Osteoblast (primary cell): ENCODE measurements around the gene AFMID. TPM values are rescaled to one million over a fixed set of nuclear protein-coding genes. Genes with fewer than 3 reads are reported as not detected.

Source experiments
- DNase-seq: peaks from one replicate; pipeline ENCODE4 v3.0.0; 2011; ENCODE audit warnings: low spot score, mixed read lengths; ENCODE audit not compliant: insufficient read length; ENCODE audit errors: missing footprints
- H2AFZ ChIP-seq: 2 replicates; pipeline ENCODE4 v1.6.0; 2011; ENCODE audit warnings: mild to moderate bottlenecking, low read length
- H3K27ac ChIP-seq: 2 replicates; pipeline ENCODE4 v1.5.1; 2011; ENCODE audit warnings: mild to moderate bottlenecking, low read depth, low read length, moderate library complexity
- H3K27me3 ChIP-seq: 2 replicates; pipeline ENCODE4 v1.6.0; 2012; ENCODE audit warnings: mild to moderate bottlenecking, control low read depth, inconsistent platforms, low read length, moderate library complexity; ENCODE audit not compliant: insufficient read depth
- H3K36me3 ChIP-seq: 2 replicates; pipeline ENCODE4 v1.5.1; 2011; ENCODE audit warnings: mild to moderate bottlenecking, low read length, control low read depth, moderate library complexity; ENCODE audit not compliant: insufficient read depth
- H3K4me1 ChIP-seq: 2 replicates; pipeline ENCODE4 v1.5.1; 2011; ENCODE audit warnings: mild to moderate bottlenecking, low read length, control low read depth, moderate library complexity; ENCODE audit not compliant: insufficient read depth
- H3K4me2 ChIP-seq: 2 replicates; pipeline ENCODE4 v1.6.0; 2011; ENCODE audit warnings: mild to moderate bottlenecking, low read length; ENCODE audit not compliant: insufficient read depth
- H3K4me3 ChIP-seq: fragments of 200-600 bp; sonication (generic); 3 replicates; pipeline ENCODE4 v1.5.1; 2012; ENCODE audit warnings: mild to moderate bottlenecking, low read length, inconsistent platforms; ENCODE audit not compliant: insufficient read depth
- H3K79me2 ChIP-seq: 2 replicates; pipeline ENCODE4 v1.6.0; 2012; ENCODE audit warnings: mild to moderate bottlenecking, low read length, control low read depth, inconsistent platforms; ENCODE audit not compliant: insufficient read depth
- H3K9me3 ChIP-seq: 2 replicates; pipeline ENCODE4 v1.5.1; 2011; ENCODE audit warnings: low read depth, low read length, control low read depth
- H4K20me1 ChIP-seq: 2 replicates; pipeline ENCODE4 v1.6.0; 2012; ENCODE audit warnings: mild to moderate bottlenecking, low read length, control low read depth; ENCODE audit not compliant: insufficient read depth
- total RNA-seq: library from RNA; depleted of rRNA; stranded (reverse); fragments of >200 nt; gene quantifications from 2 replicates; pipeline ENCODE4 v1.2.3, GENCODE V29; 2012
- TF ChIP-seq, protein P1 (sequence below): IDR thresholded peaks from 2 replicates; pipeline ENCODE4 v1.5.1; 2011; ENCODE audit warnings: mild to moderate bottlenecking, low read depth, low read length, moderate library complexity; ENCODE audit errors: extremely low read depth

AFMID gene
- total RNA-seq, 1 donor, result 23.2 TPM

DNA sequence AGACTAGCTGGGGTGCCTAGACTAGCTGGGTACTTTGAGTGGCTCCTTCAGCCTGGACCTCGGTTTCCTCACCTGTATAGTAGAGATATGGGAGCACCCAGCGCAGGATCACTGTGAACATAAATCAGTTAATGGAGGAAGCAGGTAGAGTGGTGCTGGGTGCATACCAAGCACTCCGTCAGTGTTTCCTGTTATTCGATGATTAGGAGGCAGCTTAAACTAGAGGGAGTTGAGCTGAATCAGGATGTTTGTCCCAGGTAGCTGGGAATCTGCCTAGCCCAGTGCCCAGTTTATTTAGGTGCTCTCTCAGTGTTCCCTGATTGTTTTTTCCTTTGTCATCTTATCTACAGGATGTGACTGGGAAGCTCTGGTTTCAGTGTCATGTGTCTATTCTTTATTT lies 35.9 kb downstream of the AFMID start:
- Histone ChIP-seq H3K4me2 (no peak overlapping the region), H3K9me3 (no peaks in the 10 kb centered on the region), H3K4me3 (no peak overlapping the region), H3K36me3 (peaks cover 33% of the 10 kb centered on the region), H3K27ac (no peak overlapping the region), H2AFZ (no peak overlapping the region), H4K20me1 (no peaks in the 10 kb centered on the region), H3K4me1 (no peaks in the 10 kb centered on the region), H3K27me3 (no peaks in the 10 kb centered on the region), H3K79me2 (peaks cover 15% of the 10 kb centered on the region)
- DNase-seq, result no peak
- TF ChIP-seq, protein P1, sequence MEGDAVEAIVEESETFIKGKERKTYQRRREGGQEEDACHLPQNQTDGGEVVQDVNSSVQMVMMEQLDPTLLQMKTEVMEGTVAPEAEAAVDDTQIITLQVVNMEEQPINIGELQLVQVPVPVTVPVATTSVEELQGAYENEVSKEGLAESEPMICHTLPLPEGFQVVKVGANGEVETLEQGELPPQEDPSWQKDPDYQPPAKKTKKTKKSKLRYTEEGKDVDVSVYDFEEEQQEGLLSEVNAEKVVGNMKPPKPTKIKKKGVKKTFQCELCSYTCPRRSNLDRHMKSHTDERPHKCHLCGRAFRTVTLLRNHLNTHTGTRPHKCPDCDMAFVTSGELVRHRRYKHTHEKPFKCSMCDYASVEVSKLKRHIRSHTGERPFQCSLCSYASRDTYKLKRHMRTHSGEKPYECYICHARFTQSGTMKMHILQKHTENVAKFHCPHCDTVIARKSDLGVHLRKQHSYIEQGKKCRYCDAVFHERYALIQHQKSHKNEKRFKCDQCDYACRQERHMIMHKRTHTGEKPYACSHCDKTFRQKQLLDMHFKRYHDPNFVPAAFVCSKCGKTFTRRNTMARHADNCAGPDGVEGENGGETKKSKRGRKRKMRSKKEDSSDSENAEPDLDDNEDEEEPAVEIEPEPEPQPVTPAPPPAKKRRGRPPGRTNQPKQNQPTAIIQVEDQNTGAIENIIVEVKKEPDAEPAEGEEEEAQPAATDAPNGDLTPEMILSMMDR, result no peak

DNA sequence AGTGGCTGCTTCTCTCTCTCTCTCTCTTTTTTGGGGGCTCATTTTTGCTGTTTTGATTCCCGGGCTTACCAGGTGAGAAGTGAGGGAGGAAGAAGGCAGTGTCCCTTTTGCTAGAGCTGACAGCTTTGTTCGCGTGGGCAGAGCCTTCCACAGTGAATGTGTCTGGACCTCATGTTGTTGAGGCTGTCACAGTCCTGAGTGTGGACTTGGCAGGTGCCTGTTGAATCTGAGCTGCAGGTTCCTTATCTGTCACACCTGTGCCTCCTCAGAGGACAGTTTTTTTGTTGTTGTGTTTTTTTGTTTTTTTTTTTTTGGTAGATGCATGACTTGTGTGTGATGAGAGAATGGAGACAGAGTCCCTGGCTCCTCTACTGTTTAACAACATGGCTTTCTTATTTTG lies 36.6 kb downstream of the AFMID start:
- no peaks in the 10 kb centered on the region for H3K9me3 ChIP-seq
- H3K4me3 ChIP-seq, result no peak overlapping the region
- H3K4me2 ChIP-seq, result no peak overlapping the region
- H2AFZ ChIP-seq, result peak overlapping the region; percentile 22
- H3K27me3 ChIP-seq, result no peaks in the 10 kb centered on the region
- no peaks in the 10 kb centered on the region for H3K4me1 ChIP-seq
- H4K20me1 ChIP-seq, result no peaks in the 10 kb centered on the region
- no peak overlapping the region for H3K27ac ChIP-seq
- TF ChIP-seq, protein P1, result no peak
- DNase-seq, result peak; percentile 41
- peaks cover 33% of the 10 kb centered on the region for H3K36me3 ChIP-seq
- H3K79me2 ChIP-seq, result peaks cover 14% of the 10 kb centered on the region

DNA sequence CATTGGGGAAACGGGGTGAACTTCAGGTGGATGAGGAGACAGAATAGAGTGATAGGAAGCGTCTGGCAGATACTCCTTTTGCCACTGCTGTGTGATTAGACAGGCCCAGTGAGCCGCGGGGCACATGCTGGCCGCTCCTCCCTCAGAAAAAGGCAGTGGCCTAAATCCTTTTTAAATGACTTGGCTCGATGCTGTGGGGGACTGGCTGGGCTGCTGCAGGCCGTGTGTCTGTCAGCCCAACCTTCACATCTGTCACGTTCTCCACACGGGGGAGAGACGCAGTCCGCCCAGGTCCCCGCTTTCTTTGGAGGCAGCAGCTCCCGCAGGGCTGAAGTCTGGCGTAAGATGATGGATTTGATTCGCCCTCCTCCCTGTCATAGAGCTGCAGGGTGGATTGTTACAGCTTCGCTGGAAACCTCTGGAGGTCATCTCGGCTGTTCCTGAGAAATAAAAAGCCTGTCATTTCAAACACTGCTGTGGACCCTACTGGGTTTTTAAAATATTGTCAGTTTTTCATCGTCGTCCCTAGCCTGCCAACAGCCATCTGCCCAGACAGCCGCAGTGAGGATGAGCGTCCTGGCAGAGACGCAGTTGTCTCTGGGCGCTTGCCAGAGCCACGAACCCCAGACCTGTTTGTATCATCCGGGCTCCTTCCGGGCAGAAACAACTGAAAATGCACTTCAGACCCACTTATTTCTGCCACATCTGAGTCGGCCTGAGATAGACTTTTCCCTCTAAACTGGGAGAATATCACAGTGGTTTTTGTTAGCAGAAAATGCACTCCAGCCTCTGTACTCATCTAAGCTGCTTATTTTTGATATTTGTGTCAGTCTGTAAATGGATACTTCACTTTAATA lies 37.3 kb downstream of the AFMID start:
- Histone ChIP-seq H2AFZ (peak overlapping the region; percentile 91), H4K20me1 (no peaks in the 10 kb centered on the region), H3K27ac (no peak overlapping the region), H3K27me3 (no peaks in the 10 kb centered on the region), H3K36me3 (peaks cover 31% of the 10 kb centered on the region), H3K79me2 (peaks cover 7% of the 10 kb centered on the region), H3K9me3 (no peaks in the 10 kb centered on the region), H3K4me3 (peak overlapping the region; percentile 19), H3K4me2 (no peak overlapping the region), H3K4me1 (no peaks in the 10 kb centered on the region)
- DNase-seq, result peak; percentile 70
- TF ChIP-seq, protein P1, result no peak

DNA sequence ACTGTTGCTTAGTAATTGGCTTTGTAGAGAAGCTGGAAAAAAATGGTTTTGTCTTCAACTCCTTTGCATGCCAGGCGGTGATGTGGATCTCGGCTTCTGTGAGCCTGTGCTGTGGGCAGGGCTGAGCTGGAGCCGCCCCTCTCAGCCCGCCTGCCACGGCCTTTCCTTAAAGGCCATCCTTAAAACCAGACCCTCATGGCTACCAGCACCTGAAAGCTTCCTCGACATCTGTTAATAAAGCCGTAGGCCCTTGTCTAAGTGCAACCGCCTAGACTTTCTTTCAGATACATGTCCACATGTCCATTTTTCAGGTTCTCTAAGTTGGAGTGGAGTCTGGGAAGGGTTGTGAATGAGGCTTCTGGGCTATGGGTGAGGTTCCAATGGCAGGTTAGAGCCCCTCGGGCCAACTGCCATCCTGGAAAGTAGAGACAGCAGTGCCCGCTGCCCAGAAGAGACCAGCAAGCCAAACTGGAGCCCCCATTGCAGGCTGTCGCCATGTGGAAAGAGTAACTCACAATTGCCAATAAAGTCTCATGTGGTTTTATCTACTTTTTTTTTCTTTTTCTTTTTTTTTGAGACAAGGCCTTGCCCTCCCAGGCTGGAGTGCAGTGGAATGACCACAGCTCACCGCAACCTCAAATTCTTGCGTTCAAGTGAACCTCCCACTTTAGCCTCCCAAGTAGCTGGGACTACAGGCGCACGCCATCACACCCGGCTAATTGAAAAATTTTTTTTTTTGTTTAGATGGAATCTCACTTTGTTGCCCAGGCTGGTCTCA lies 38.1 kb downstream of the AFMID start:
- H3K36me3 ChIP-seq, result peaks cover 27% of the 10 kb centered on the region
- peak overlapping the region; percentile 91 for H2AFZ ChIP-seq
- H3K4me2 ChIP-seq, result no peak overlapping the region
- TF ChIP-seq, protein P1, result no peak
- no peaks in the 10 kb centered on the region for H4K20me1 ChIP-seq
- peaks cover 2% of the 10 kb centered on the region for H3K27me3 ChIP-seq
- H3K9me3 ChIP-seq, result no peaks in the 10 kb centered on the region
- no peak overlapping the region for H3K27ac ChIP-seq
- no peak overlapping the region for H3K4me3 ChIP-seq
- no peaks in the 10 kb centered on the region for H3K4me1 ChIP-seq
- peaks cover 3% of the 10 kb centered on the region for H3K79me2 ChIP-seq
- DNase-seq, result peak; percentile 50
